Caco-2 (cell line): Measurements from ENCODE around the gene SAMD11. TPM values are rescaled to one million over a fixed set of nuclear protein-coding genes. Genes with fewer than 3 reads are reported as not detected.

Experiments
- BruUV-seq: library from RNA; stranded (reverse); fragments of 400-500 nt; replicated peaks from 2 replicates; lab custom pipeline; 2021; lab: Mats Ljungman, UMichigan
- CTCF ChIA-PET: fragments of 300-600 bp; sonication (Branson Sonifier 250); formaldehyde crosslinking; loops from one replicate; lab custom pipeline; 2022; ENCODE audit warnings: antibody characterized with exemption; lab: Charles Lee
- POLR2A ChIA-PET: fragments of 300-600 bp; sonication (Branson Sonifier 250); formaldehyde crosslinking; loops from one replicate; lab custom pipeline; 2022; ENCODE audit warnings: antibody characterized with exemption; lab: Charles Lee
- DNase-seq, 2 experiments: peaks; one replicate each; pipeline versions ENCODE4 v3.0.0 to v3.0.0-alpha.2; 2020 to 2022
- H3K27me3 ChIP-seq: replicated peaks from 2 replicates; pipeline ENCODE4 v1.6.0; 2011; ENCODE audit warnings: low read length; ENCODE audit not compliant: control insufficient read depth, insufficient read depth
- H3K36me3 ChIP-seq: 2 replicates; pipeline ENCODE4 v1.5.1; 2011; ENCODE audit warnings: low read length; ENCODE audit not compliant: control insufficient read depth, insufficient read depth
- H3K4me1 ChIP-seq: fragments of 250-450 bp; sonication (Bioruptor Pico); 2 replicates; pipeline ENCODE4 v1.5.1; 2020; ENCODE audit warnings: mild to moderate bottlenecking
- H3K4me3 ChIP-seq: 2 replicates; pipeline ENCODE4 v1.5.1; 2011; ENCODE audit warnings: low read depth, mild to moderate bottlenecking, control low read depth, low read length
- H3K9me3 ChIP-seq: fragments of 250-450 bp; sonication (Bioruptor Pico); 2 replicates; pipeline ENCODE4 v1.5.1; 2020; ENCODE audit warnings: mild to moderate bottlenecking, moderate library complexity
- H3K27ac Mint-ChIP-seq: one replicate; pipeline ENCODE4 v1.8.0; 2022; ENCODE audit warnings: mixed read lengths; ENCODE audit not compliant: unreplicated experiment
- H3K27me3 Mint-ChIP-seq: one replicate; pipeline ENCODE4 v1.8.0; 2022; ENCODE audit warnings: mixed read lengths; ENCODE audit not compliant: insufficient read depth, unreplicated experiment
- H3K36me3 Mint-ChIP-seq: one replicate; pipeline ENCODE4 v1.8.0; 2022; ENCODE audit warnings: mild to moderate bottlenecking, mixed read lengths; ENCODE audit not compliant: insufficient read depth, unreplicated experiment
- H3K4me1 Mint-ChIP-seq: one replicate; pipeline ENCODE4 v1.8.0; 2022; ENCODE audit warnings: low read depth, mixed read lengths; ENCODE audit not compliant: unreplicated experiment
- H3K4me3 Mint-ChIP-seq: one replicate; pipeline ENCODE4 v1.8.0; 2022; ENCODE audit warnings: mild to moderate bottlenecking, moderate library complexity, mixed read lengths; ENCODE audit not compliant: unreplicated experiment
- H3K9me3 Mint-ChIP-seq: one replicate; pipeline ENCODE4 v1.8.0; 2022; ENCODE audit warnings: mixed read lengths; ENCODE audit not compliant: unreplicated experiment
- intact Hi-C: fragments of 100-400 bp; cut with micrococcal nuclease; formaldehyde crosslinking; loops from one replicate; pipeline ENCODE4 v1.10.0; 2022; ENCODE audit not compliant: unreplicated experiment
- total RNA-seq: library from RNA; stranded (reverse); gene quantifications from 2 replicates; pipeline ENCODE4 v1.2.3, GENCODE V29; 2022
- TF ChIP-seq, protein P1 (sequence below), 2 experiments: fragments of 200-600 bp in 1 of 2; IDR thresholded peaks; 1 replicate in 1 of 2; 2 replicates in 1 of 2; pipeline versions ENCODE4 v1.5.1 to v1.8.0; 2011 to 2022; ENCODE audit warnings: antibody characterized with exemption in 1 of 2, control low read depth in 1 of 2, inconsistent platforms in 1 of 2, low read depth in 1 of 2, low read length in 1 of 2, mild to moderate bottlenecking in 1 of 2, moderate library complexity in 1 of 2; ENCODE audit not compliant: insufficient read depth in 1 of 2, severe bottlenecking in 1 of 2, unreplicated experiment in 1 of 2

SAMD11 gene
- total RNA-seq, 1 experiment from 2014 or later, result 0.54 TPM

DNA sequence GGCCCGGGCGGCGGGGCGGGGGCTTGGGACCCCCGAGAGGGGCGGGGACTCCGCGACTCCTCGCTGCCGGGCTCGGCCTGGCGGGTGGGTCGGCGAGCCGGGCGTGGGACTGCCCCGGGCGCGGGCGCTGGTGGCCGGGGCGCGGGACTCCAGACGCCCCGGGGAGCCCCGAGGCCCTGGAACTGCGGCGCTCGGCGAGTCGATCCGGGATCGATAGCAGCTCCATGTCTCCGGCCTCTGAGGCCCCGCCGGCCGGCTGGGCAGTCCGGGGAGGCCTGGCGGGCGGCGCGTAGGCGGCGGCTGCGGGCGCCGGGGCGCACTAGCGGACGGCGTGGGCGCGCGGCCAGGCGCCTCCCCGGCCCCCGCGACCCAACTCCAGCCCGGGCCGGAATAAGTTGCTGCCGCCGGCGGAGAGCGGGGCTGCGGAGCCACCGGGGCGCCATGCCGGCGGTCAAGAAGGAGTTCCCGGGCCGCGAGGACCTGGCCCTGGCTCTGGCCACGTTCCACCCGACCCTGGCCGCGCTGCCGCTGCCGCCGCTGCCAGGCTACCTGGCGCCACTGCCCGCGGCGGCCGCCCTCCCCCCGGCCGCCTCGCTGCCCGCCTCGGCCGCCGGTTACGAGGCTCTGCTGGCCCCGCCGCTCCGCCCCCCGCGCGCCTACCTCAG lies 400 bp downstream of the SAMD11 start:
- Histone ChIP-seq H3K9me3 (no peaks in the 10 kb centered on the region), H3K27me3 (peaks cover 6% of the 10 kb centered on the region; the same call in 1 of the 2 replicates), H3K36me3 (no peaks in the 10 kb centered on the region), H3K4me1 (peaks cover 13% of the 10 kb centered on the region), H3K4me3 (peak overlapping the region; percentile 24)
- peaks cover 18% of the 10 kb centered on the region for H3K27me3 Mint-ChIP-seq
- peak overlapping the region; percentile 55 for H3K4me3 Mint-ChIP-seq
- no peak for DNase-seq
- POLR2A ChIA-PET, result no interaction called here
- TF ChIP-seq, protein P1, sequence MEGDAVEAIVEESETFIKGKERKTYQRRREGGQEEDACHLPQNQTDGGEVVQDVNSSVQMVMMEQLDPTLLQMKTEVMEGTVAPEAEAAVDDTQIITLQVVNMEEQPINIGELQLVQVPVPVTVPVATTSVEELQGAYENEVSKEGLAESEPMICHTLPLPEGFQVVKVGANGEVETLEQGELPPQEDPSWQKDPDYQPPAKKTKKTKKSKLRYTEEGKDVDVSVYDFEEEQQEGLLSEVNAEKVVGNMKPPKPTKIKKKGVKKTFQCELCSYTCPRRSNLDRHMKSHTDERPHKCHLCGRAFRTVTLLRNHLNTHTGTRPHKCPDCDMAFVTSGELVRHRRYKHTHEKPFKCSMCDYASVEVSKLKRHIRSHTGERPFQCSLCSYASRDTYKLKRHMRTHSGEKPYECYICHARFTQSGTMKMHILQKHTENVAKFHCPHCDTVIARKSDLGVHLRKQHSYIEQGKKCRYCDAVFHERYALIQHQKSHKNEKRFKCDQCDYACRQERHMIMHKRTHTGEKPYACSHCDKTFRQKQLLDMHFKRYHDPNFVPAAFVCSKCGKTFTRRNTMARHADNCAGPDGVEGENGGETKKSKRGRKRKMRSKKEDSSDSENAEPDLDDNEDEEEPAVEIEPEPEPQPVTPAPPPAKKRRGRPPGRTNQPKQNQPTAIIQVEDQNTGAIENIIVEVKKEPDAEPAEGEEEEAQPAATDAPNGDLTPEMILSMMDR (IDR thresholded peaks at IDR 0.05; ENCODE audit: insufficient read depth in 1 of 2, low read depth in 1 of 2, low read length in 1 of 2, severe bottlenecking in 1 of 2, unreplicated experiment in 1 of 2), result no peak
- no peaks in the 10 kb centered on the region for H3K9me3 Mint-ChIP-seq
- H3K36me3 Mint-ChIP-seq, result no peaks in the 10 kb centered on the region
- BruUV-seq, result no TSS peak
- CTCF ChIA-PET, result no interaction called here
- intact Hi-C loops, result no loop called here
- H3K4me1 Mint-ChIP-seq, result no peaks in the 10 kb centered on the region
- H3K27ac Mint-ChIP-seq, result no peak overlapping the region

DNA sequence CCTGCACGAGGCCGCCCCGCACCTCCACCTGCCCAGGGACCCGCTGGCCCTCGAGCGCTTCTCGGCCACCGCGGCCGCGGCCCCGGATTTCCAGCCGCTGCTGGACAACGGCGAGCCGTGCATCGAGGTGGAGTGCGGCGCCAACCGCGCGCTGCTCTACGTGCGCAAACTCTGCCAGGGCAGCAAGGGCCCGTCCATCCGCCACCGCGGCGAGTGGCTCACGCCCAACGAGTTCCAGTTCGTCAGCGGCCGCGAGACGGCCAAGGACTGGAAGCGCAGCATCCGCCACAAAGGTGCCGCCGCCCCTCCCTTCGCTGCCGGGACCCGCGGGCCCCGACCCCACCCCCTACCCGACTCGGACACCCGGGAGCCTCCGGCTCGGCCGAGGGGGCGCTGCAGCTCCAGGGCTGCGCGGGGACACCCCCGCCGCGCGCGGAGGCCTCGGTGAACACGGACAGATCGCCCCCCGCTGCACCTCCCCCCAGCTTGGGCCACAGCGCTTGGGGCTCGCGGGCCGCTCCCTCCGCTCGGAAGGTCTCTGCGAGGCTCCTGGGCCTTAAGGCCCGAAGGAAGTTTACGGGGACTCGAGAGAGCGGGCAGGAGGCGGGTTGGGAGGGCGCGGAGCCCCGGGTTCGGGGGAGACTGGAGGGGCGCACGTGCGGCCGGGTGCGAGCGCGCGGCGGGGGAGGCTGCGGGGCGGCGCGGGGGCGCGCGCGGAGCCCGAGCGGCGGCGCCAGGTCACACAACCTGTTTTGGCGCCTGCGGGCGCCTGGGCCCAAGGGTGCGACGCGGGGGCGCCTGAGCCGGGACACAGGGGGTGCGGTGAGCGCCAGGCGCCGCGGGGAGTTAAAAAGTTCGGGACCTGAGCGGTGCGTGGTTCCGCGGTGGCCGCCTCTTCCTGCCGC lies 1.2 kb downstream of the SAMD11 start:
- POLR2A ChIA-PET, result no interaction called here
- Mint-ChIP-seq H3K27me3 (peaks cover 18% of the 10 kb centered on the region), H3K27ac (no peak overlapping the region), H3K9me3 (no peaks in the 10 kb centered on the region), H3K4me3 (peak overlapping the region; percentile 55), H3K4me1 (no peaks in the 10 kb centered on the region), H3K36me3 (no peaks in the 10 kb centered on the region)
- intact Hi-C loops, result no loop called here
- Histone ChIP-seq H3K4me1 (peaks cover 13% of the 10 kb centered on the region), H3K4me3 (peak overlapping the region; percentile 24), H3K27me3 (peaks cover 6% of the 10 kb centered on the region; the same call in 1 of the 2 replicates), H3K36me3 (no peaks in the 10 kb centered on the region), H3K9me3 (no peaks in the 10 kb centered on the region)
- BruUV-seq, result no TSS peak
- DNase-seq, result peak in 1 of 2 experiments; percentile 43
- TF ChIP-seq, protein P1 (IDR thresholded peaks at IDR 0.05; ENCODE audit: insufficient read depth in 1 of 2, low read depth in 1 of 2, low read length in 1 of 2, severe bottlenecking in 1 of 2, unreplicated experiment in 1 of 2), result no peak
- CTCF ChIA-PET, result no interaction called here

DNA sequence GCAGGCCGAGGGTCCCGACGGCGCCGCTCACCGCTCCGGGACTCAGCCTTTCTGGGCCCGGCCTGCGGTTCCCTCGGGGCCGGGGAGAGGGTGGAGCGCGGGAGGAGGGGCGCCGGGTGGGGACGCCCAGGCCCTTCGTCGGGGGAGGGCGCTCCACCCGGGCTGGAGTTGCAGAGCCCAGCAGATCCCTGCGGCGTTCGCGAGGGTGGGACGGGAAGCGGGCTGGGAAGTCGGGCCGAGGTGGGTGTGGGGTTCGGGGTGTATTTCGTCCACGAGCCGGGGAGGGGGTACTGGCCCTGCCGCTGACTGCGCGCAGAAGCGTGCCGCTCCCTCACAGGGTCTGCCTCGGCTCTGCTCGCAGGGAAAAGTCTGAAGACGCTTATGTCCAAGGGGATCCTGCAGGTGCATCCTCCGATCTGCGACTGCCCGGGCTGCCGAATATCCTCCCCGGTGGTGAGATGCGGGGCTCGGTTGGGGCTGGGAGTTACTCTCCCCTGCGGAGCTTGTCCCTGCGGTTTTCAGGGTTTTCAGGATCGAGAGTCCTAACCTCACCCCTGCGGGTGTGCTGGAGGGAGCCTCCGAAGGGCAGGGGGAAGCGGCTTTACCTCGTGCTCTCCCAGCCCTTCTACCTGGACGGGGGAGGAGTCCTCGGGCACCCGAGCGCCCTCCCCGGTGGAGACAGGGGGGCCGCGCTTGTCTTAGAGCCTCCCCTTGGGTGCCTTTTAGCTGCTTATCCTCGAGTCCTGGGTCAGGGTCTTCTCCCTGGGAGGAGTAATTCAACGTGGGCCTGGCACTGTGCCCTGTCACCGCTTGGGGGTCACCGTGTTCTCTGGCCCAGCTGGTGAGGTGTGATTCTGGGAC lies 2.1 kb downstream of the SAMD11 start:
- no peak overlapping the region for H3K27ac Mint-ChIP-seq
- H3K4me1 Mint-ChIP-seq, result no peaks in the 10 kb centered on the region

More for the DNA sequence above, 2.1 kb downstream of the SAMD11 start:
- ChIA-PET CTCF (no interaction called here), POLR2A (no interaction called here)
- intact Hi-C loops, result no loop called here
- no peaks in the 10 kb centered on the region for H3K36me3 ChIP-seq
- DNase-seq, result peak in 1 of 2 experiments; percentile 44
- H3K36me3 Mint-ChIP-seq, result no peaks in the 10 kb centered on the region
- BruUV-seq, result no TSS peak
- peaks cover 18% of the 10 kb centered on the region for H3K27me3 Mint-ChIP-seq
- TF ChIP-seq, protein P1 (IDR thresholded peaks at IDR 0.05; ENCODE audit: insufficient read depth in 1 of 2, low read depth in 1 of 2, low read length in 1 of 2, severe bottlenecking in 1 of 2, unreplicated experiment in 1 of 2), result no peak
- H3K4me3 ChIP-seq, result peak overlapping the region; percentile 23
- H3K9me3 ChIP-seq, result no peaks in the 10 kb centered on the region
- peak overlapping the region; percentile 24 for H3K4me3 Mint-ChIP-seq
- H3K27me3 ChIP-seq, result peaks cover 6% of the 10 kb centered on the region; the same call in 1 of the 2 replicates
- H3K9me3 Mint-ChIP-seq, result no peaks in the 10 kb centered on the region
- peaks cover 7% of the 10 kb centered on the region for H3K4me1 ChIP-seq
